ENCODE results near the gene SLC5A3. TPM values are rescaled to one million over a fixed set of nuclear protein-coding genes. Genes with fewer than 3 reads are reported as not detected.

The SLC5A3 gene
- total RNA-seq, 1 donor from 2014 or later = 17.4 TPM

GRCh38 chr21:34086887-34087306 is 13.5 kb downstream of the SLC5A3 start:
- H3K4me3 ChIP-seq = no peak overlapping the region
- no peak overlapping the region for H3K27ac ChIP-seq
- peaks cover 21% of the 10 kb centered on the region for H3K4me1 ChIP-seq
- DNase-seq (no peak), ATAC-seq (no peak)
- no peaks in the 10 kb centered on the region for H3K27me3 ChIP-seq (ENCODE audit: low read depth)
- H3K36me3 ChIP-seq = no peaks in the 10 kb centered on the region
- TF ChIP-seq CTCF (IDR thresholded peaks at IDR 0.05) = no peak
- intact Hi-C loops (cut with DNase I) = no loop called here
- no peaks in the 10 kb centered on the region for H3K9me3 ChIP-seq

GRCh38 chr21:34088752-34089151 is 15.4 kb downstream of the SLC5A3 start:
- no peak overlapping the region for H3K4me3 ChIP-seq
- DNase-seq (no peak), ATAC-seq (no peak)
- no peaks in the 10 kb centered on the region for H3K27me3 ChIP-seq (ENCODE audit: low read depth)
- no peaks in the 10 kb centered on the region for H3K36me3 ChIP-seq
- intact Hi-C loops (cut with DNase I) = no loop called here
- no peak overlapping the region for H3K27ac ChIP-seq
- TF ChIP-seq CTCF (IDR thresholded peaks at IDR 0.05) = no peak
- H3K9me3 ChIP-seq = no peaks in the 10 kb centered on the region
- H3K4me1 ChIP-seq = peaks cover 21% of the 10 kb centered on the region

DNA sequence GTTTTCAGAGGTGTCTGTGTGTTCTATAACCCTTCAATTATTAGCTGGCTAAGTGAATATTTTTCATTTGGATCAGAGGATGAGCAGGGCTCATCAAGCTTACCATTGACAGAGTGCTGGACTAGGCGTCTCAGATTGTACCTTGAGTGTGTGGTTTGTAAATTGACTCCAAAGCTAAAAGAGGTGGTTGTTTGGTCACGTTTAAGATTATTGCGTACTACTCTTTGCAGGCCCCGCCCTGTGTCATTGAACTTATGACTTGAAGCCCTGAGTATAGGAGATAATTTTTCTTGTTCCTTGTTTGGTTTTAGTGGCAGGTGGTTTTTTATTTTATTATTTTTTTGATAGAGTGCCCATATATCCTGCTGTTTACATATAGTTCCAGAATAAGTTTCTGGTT is 17.7 kb downstream of the SLC5A3 start:
- Histone ChIP-seq H3K9me3 (no peaks in the 10 kb centered on the region), H3K27ac (no peak overlapping the region), H3K4me3 (no peak overlapping the region), H3K27me3 (ENCODE audit: low read depth) (no peaks in the 10 kb centered on the region), H3K36me3 (peaks cover 13% of the 10 kb centered on the region), H3K4me1 (peaks cover 21% of the 10 kb centered on the region)
- intact Hi-C loops (cut with DNase I) = no loop called here
- no peak for DNase-seq
- TF ChIP-seq CTCF (IDR thresholded peaks at IDR 0.05) = no peak
- no peak for ATAC-seq

- ATAC-seq (no peak), DNase-seq (no peak)
- intact Hi-C loops (cut with DNase I) = no loop called here
- no peak overlapping the region for H3K27ac ChIP-seq
- no peaks in the 10 kb centered on the region for H3K9me3 ChIP-seq
- peaks cover 14% of the 10 kb centered on the region for H3K36me3 ChIP-seq
- H3K4me3 ChIP-seq = no peak overlapping the region
- peaks cover 21% of the 10 kb centered on the region for H3K4me1 ChIP-seq
- no peaks in the 10 kb centered on the region for H3K27me3 ChIP-seq (ENCODE audit: low read depth)
- TF ChIP-seq CTCF (IDR thresholded peaks at IDR 0.05) = no peak
These were observed 18.2 kb downstream of the SLC5A3 start for GRCh38 chr21:34091607-34092006.

GRCh38 chr21:34092262-34092921 is 19.0 kb downstream of the SLC5A3 start:
- no peaks in the 10 kb centered on the region for H3K9me3 ChIP-seq
- H3K4me1 ChIP-seq = peaks cover 21% of the 10 kb centered on the region
- H3K4me3 ChIP-seq = no peak overlapping the region
- peaks cover 14% of the 10 kb centered on the region for H3K36me3 ChIP-seq
- no peak overlapping the region for H3K27ac ChIP-seq
- DNase-seq = no peak
- no peaks in the 10 kb centered on the region for H3K27me3 ChIP-seq (ENCODE audit: low read depth)
- intact Hi-C loops (cut with DNase I) = no loop called here
- no peak for TF ChIP-seq CTCF (IDR thresholded peaks at IDR 0.05)
- no peak for ATAC-seq
